ENCODE results near the gene IL25. TPM values are rescaled to one million over a fixed set of nuclear protein-coding genes. Genes with fewer than 3 reads are reported as not detected.
"Not testable (repeated sequence)": the region's sequence is repeated elsewhere in the genome, so short reads cannot be mapped to it uniquely, and the experiment has no call there.

Gene IL25
- polyA plus RNA-seq (2011; rRNA removed) = not detected in 2 replicates
- not detected in 2 replicates for polyA minus RNA-seq (2011; rRNA and poly(A)+ RNA removed)

GRCh38 chr14:23372509-23372908 lies at the start of gene IL25:
Gene IL25, plus strand, starts transcription at chr14:23372809.
- POLR2A ChIA-PET = no interaction called here
- Histone ChIP-seq H3K36me3 (ENCODE audit: control insufficient read depth, insufficient read depth, low read length) (no peaks in the 10 kb centered on the region), H3K27me3 (ENCODE audit: control insufficient read depth, insufficient read depth, low read length) (peaks cover 14% of the 10 kb centered on the region), H3K4me3 (ENCODE audit: low read depth, low read length) (no peak within 1 kb of the TSS)
- CTCF ChIA-PET = interaction anchor here (1.2 kb wide), 1 partner anchor 20 kb away, joined by 3 read pairs; the partner anchor contains the start of gene SLC22A17
- no peak for DNase-seq (ENCODE audit: low read depth)
- no peak for TF ChIP-seq CTCF (IDR thresholded peaks at IDR 0.05; ENCODE audit: insufficient read depth, low read depth, low read length)

GRCh38 chr14:23323838-23324454 lies 48.7 kb upstream of the IL25 start:
- POLR2A ChIA-PET = no interaction called here
- CTCF ChIA-PET = interaction anchor here (1.7 to 2.2 kb wide), 2 partner anchors 22 to 56 kb away, joined by 3 to 10 read pairs; no protein-coding TSS in a partner anchor

GRCh38 chr14:23324455-23324846 lies 48.2 kb upstream of the IL25 start:
- no peak for TF ChIP-seq CTCF (IDR thresholded peaks at IDR 0.05; ENCODE audit: insufficient read depth, low read depth, low read length)
- ChIA-PET POLR2A (no interaction called here), CTCF (interaction anchor here (0.9 to 1.7 kb wide), 2 partner anchors 22 to 55 kb away, joined by 3 to 4 read pairs; no protein-coding TSS in a partner anchor)
- DNase-seq (ENCODE audit: low read depth) = no peak
- no peak overlapping the region for H3K4me3 ChIP-seq (ENCODE audit: low read depth, low read length)
- peaks cover 9% of the 10 kb centered on the region for H3K36me3 ChIP-seq (ENCODE audit: control insufficient read depth, insufficient read depth, low read length)
- H3K27me3 ChIP-seq (ENCODE audit: control insufficient read depth, insufficient read depth, low read length) = no peaks in the 10 kb centered on the region

More at GRCh38 chr14:23323838-23324454, 48.7 kb upstream of the IL25 start:
- no peak for DNase-seq (ENCODE audit: low read depth)
- TF ChIP-seq CTCF (IDR thresholded peaks at IDR 0.05; ENCODE audit: insufficient read depth, low read depth, low read length) = no peak
- Histone ChIP-seq H3K27me3 (ENCODE audit: control insufficient read depth, insufficient read depth, low read length) (no peaks in the 10 kb centered on the region), H3K36me3 (ENCODE audit: control insufficient read depth, insufficient read depth, low read length) (peaks cover 9% of the 10 kb centered on the region), H3K4me3 (ENCODE audit: low read depth, low read length) (no peak overlapping the region)

- Histone ChIP-seq H3K4me3 (ENCODE audit: low read depth, low read length) (no peak overlapping the region), H3K36me3 (ENCODE audit: control insufficient read depth, insufficient read depth, low read length) (peaks cover 9% of the 10 kb centered on the region), H3K27me3 (ENCODE audit: control insufficient read depth, insufficient read depth, low read length) (no peaks in the 10 kb centered on the region)
- ChIA-PET POLR2A (no interaction called here), CTCF (interaction anchor here (0.9 to 1.7 kb wide), 2 partner anchors 21 to 55 kb away, joined by 3 to 4 read pairs; no protein-coding TSS in a partner anchor)
- DNase-seq (ENCODE audit: low read depth) = no peak
- TF ChIP-seq CTCF (IDR thresholded peaks at IDR 0.05; ENCODE audit: insufficient read depth, low read depth, low read length) = no peak
Observed at GRCh38 chr14:23324993-23325392, 47.6 kb upstream of the IL25 start.

- H3K27me3 ChIP-seq (ENCODE audit: control insufficient read depth, insufficient read depth, low read length); H3K4me3 ChIP-seq (ENCODE audit: low read depth, low read length); H3K36me3 ChIP-seq (ENCODE audit: control insufficient read depth, insufficient read depth, low read length); POLR2A ChIA-PET; DNase-seq (ENCODE audit: low read depth): not testable (repeated sequence)
- CTCF ChIA-PET = interaction anchor here (2.5 to 11.5 kb wide), 2 partner anchors 54 to 234 kb away, joined by 13 to 132 read pairs; partner anchors contain the start of gene CMTM5
Observed at GRCh38 chr14:23325746-23326145, 46.9 kb upstream of the IL25 start.

All from BJ (cell line).